Muscle of leg (tissue), 11 donors: Measurements from ENCODE around the gene MAML1. TPM values are rescaled to one million over a fixed set of nuclear protein-coding genes. Genes with fewer than 3 reads are reported as not detected.
A peak's percentile ranks its signal among the peaks of the same experiment; 100 is the strongest.

Experiments used
- DNase-seq: peaks from one replicate; pipeline ENCODE4 v3.0.0; 2013
- H3K27ac ChIP-seq: one replicate; pipeline ENCODE4 v1.5.1; 2013; ENCODE audit warnings: mild to moderate bottlenecking, low read length, control low read depth
- H3K27me3 ChIP-seq: one replicate; pipeline ENCODE4 v1.6.1; 2013; ENCODE audit warnings: low read length; ENCODE audit not compliant: control insufficient read depth, insufficient read depth
- H3K36me3 ChIP-seq: one replicate; pipeline ENCODE4 v1.6.1; 2013; ENCODE audit warnings: low read length; ENCODE audit not compliant: control insufficient read depth, insufficient read depth
- H3K4me1 ChIP-seq: one replicate; pipeline ENCODE4 v1.6.1; 2013; ENCODE audit warnings: low read length; ENCODE audit not compliant: control insufficient read depth, insufficient read depth
- H3K4me3 ChIP-seq: one replicate; pipeline ENCODE4 v1.5.1; 2013; ENCODE audit warnings: low read length, control low read depth
- H3K9me3 ChIP-seq: replicated peaks from 2 replicates; pipeline ENCODE4 v1.6.1; 2013; ENCODE audit warnings: low read depth, low read length; ENCODE audit not compliant: control insufficient read depth
- WGBS: methylation state at CpG from one replicate; pipeline ENCODE4 v1.1.5; 2013; ENCODE audit warnings: missing lambda C conversion rate; ENCODE audit not compliant: insufficient coverage; 5-methylcytosine and 5-hydroxymethylcytosine counted together
- polyA plus RNA-seq, 8 donors: library from polyadenylated mRNA; unstranded; fragments of 120-200 nt; gene quantifications; one replicate each; pipeline versions ENCODE4 v1.2.1 to v1.2.3, GENCODE V29; 2013; ENCODE audit warnings: inconsistent platforms in 1 of 8, low replicate concordance in 1 of 8; ENCODE audit not compliant: insufficient read length in 8 of 8, insufficient read depth in 1 of 8
- total RNA-seq: library from RNA; stranded (reverse); fragments of 120-200 nt; gene quantifications from one replicate; pipeline ENCODE4 v1.2.4, GENCODE V29; 2013

MAML1 gene
- total and polyA plus RNA-seq, 9 donors, result 11.3 to 35.1 (median 27.0) TPM

GRCh38 chr5:179774442-179774841 is 41.8 kb downstream of the MAML1 start:
- 94% methylated on average over 12 of the region's 12 CpGs for WGBS
- Histone ChIP-seq H3K27ac (no peak overlapping the region), H3K4me1 (no peaks in the 10 kb centered on the region), H3K36me3 (peaks cover 79% of the 10 kb centered on the region), H3K9me3 (no peaks in the 10 kb centered on the region), H3K27me3 (no peaks in the 10 kb centered on the region), H3K4me3 (no peak overlapping the region)
- DNase-seq, result no peak

GRCh38 chr5:179776411-179776938 is 43.9 kb downstream of the MAML1 start:
- Histone ChIP-seq H3K27me3 (no peaks in the 10 kb centered on the region), H3K4me1 (peaks cover 3% of the 10 kb centered on the region), H3K9me3 (no peaks in the 10 kb centered on the region), H3K27ac (no peak overlapping the region), H3K36me3 (peaks cover 71% of the 10 kb centered on the region), H3K4me3 (no peak overlapping the region)
- no peak for DNase-seq
- 78% methylated on average over 7 of the region's 11 CpGs for WGBS

- peaks cover 3% of the 10 kb centered on the region for H3K4me1 ChIP-seq
- no peak overlapping the region for H3K27ac ChIP-seq
- no peak for DNase-seq
- no peaks in the 10 kb centered on the region for H3K27me3 ChIP-seq
- H3K9me3 ChIP-seq, result no peaks in the 10 kb centered on the region
- H3K36me3 ChIP-seq, result peaks cover 64% of the 10 kb centered on the region
- no peak overlapping the region for H3K4me3 ChIP-seq
- 83% methylated on average over 10 of the region's 10 CpGs for WGBS
Measured at GRCh38 chr5:179777456-179777855, 44.8 kb downstream of the MAML1 start.

GRCh38 chr5:179777909-179778308 is 45.3 kb downstream of the MAML1 start:
- no peak overlapping the region for H3K4me3 ChIP-seq
- WGBS, result 80% methylated on average over 9 of the region's 9 CpGs
- H3K27ac ChIP-seq, result no peak overlapping the region
- H3K27me3 ChIP-seq, result no peaks in the 10 kb centered on the region
- DNase-seq, result peak; percentile 40
- no peaks in the 10 kb centered on the region for H3K9me3 ChIP-seq
- peaks cover 59% of the 10 kb centered on the region for H3K36me3 ChIP-seq
- H3K4me1 ChIP-seq, result peaks cover 3% of the 10 kb centered on the region

GRCh38 chr5:179778591-179778990 is 46.0 kb downstream of the MAML1 start:
- Histone ChIP-seq H3K27me3 (no peaks in the 10 kb centered on the region), H3K9me3 (no peaks in the 10 kb centered on the region), H3K27ac (no peak overlapping the region), H3K4me3 (no peak overlapping the region), H3K4me1 (peaks cover 3% of the 10 kb centered on the region), H3K36me3 (peaks cover 53% of the 10 kb centered on the region)
- DNase-seq, result no peak
- 90% methylated on average over 4 of the region's 5 CpGs for WGBS

- Histone ChIP-seq H3K36me3 (peaks cover 40% of the 10 kb centered on the region), H3K27ac (no peak overlapping the region), H3K4me3 (no peak overlapping the region), H3K9me3 (no peaks in the 10 kb centered on the region), H3K4me1 (peaks cover 3% of the 10 kb centered on the region), H3K27me3 (no peaks in the 10 kb centered on the region)
- no peak for DNase-seq
- 91% methylated on average over 4 of the region's 4 CpGs for WGBS
Measured at GRCh38 chr5:179779826-179780225, 47.2 kb downstream of the MAML1 start.

- WGBS, result 83% methylated on average over 3 of the region's 7 CpGs
- H3K4me1 ChIP-seq, result peaks cover 3% of the 10 kb centered on the region
Measured at GRCh38 chr5:179780362-179780761, 47.7 kb downstream of the MAML1 start.

GRCh38 chr5:179781846-179782245 is 49.2 kb downstream of the MAML1 start:
- Histone ChIP-seq H3K9me3 (no peaks in the 10 kb centered on the region), H3K27me3 (no peaks in the 10 kb centered on the region), H3K4me3 (no peak overlapping the region), H3K4me1 (peaks cover 3% of the 10 kb centered on the region), H3K27ac (no peak overlapping the region), H3K36me3 (peaks cover 23% of the 10 kb centered on the region)
- 93% methylated on average over 4 of the region's 4 CpGs for WGBS
- no peak for DNase-seq

More at GRCh38 chr5:179780362-179780761, 47.7 kb downstream of the MAML1 start:
- no peak overlapping the region for H3K27ac ChIP-seq
- peaks cover 36% of the 10 kb centered on the region for H3K36me3 ChIP-seq
- H3K9me3 ChIP-seq, result no peaks in the 10 kb centered on the region
- no peak overlapping the region for H3K4me3 ChIP-seq
- DNase-seq, result peak; percentile 13
- H3K27me3 ChIP-seq, result no peaks in the 10 kb centered on the region

- Histone ChIP-seq H3K36me3 (peaks cover 14% of the 10 kb centered on the region), H3K4me1 (peaks cover 3% of the 10 kb centered on the region), H3K9me3 (no peaks in the 10 kb centered on the region), H3K27me3 (no peaks in the 10 kb centered on the region), H3K4me3 (no peak overlapping the region), H3K27ac (no peak overlapping the region)
- DNase-seq, result no peak
- 94% methylated on average over 7 of the region's 9 CpGs for WGBS
Measured at GRCh38 chr5:179783128-179783527, 50.5 kb downstream of the MAML1 start.

- Histone ChIP-seq H3K4me3 (no peak overlapping the region), H3K4me1 (peaks cover 3% of the 10 kb centered on the region), H3K27ac (no peak overlapping the region), H3K27me3 (no peaks in the 10 kb centered on the region), H3K36me3 (peaks cover under 1% of the 10 kb centered on the region), H3K9me3 (no peaks in the 10 kb centered on the region)
- no peak for DNase-seq
- 83% methylated on average over 11 of the region's 12 CpGs for WGBS
Measured at GRCh38 chr5:179786861-179787260, 54.2 kb downstream of the MAML1 start.
